A549 (cell line): ENCODE measurements around the gene TUBB2A.

Experiments
- BHLHE40 ChIP-seq: IDR thresholded peaks from 2 replicates; pipeline ENCODE4 v1.6.1; 2012; ENCODE audit warnings: low read depth, low read length, inconsistent platforms
- CEBPB ChIP-seq, 2 experiments: fragments of >200 bp in 1 of 2; sonication (Bioruptor Twin) in 1 of 2; formaldehyde crosslinking in 1 of 2; IDR thresholded peaks; 2 replicates each; pipeline ENCODE4 v1.6.1; 2012 to 2016
- EHF ChIP-seq: fragments of 250-450 bp; sonication (Bioruptor Pico); IDR thresholded peaks from 2 replicates; pipeline ENCODE4 v1.5.0; 2020; ENCODE audit warnings: mild to moderate bottlenecking
- EP300 ChIP-seq, 2 experiments: fragments of >200 bp; sonication (Bioruptor Twin); formaldehyde crosslinking; IDR thresholded peaks; 2 replicates in 1 of 2; 3 replicates in 1 of 2; pipeline ENCODE4 v1.6.1; 2016 to 2017
- HDAC2 ChIP-seq: fragments of 200-600 bp; sonication (generic); IDR thresholded peaks from 2 replicates; pipeline ENCODE4 v1.6.1; 2016
- JUN ChIP-seq, 2 experiments: fragments of >200 bp; sonication (Bioruptor Twin); formaldehyde crosslinking; IDR thresholded peaks; 2 replicates in 1 of 2; 3 replicates in 1 of 2; pipeline ENCODE4 v1.6.1; 2016 to 2017
- KDM5A ChIP-seq: fragments of 200-600 bp; sonication (generic); IDR thresholded peaks from 2 replicates; pipeline ENCODE4 v1.6.1; 2016; ENCODE audit warnings: antibody characterized with exemption, mild to moderate bottlenecking
- NFE2L2 ChIP-seq: fragments of 150-350 bp; conservative IDR thresholded peaks from 2 replicates; pipeline ENCODE4 v1.6.1; 2014; ENCODE audit warnings: low read length
- NR3C1 ChIP-seq: fragments of >200 bp; sonication (Bioruptor Twin); formaldehyde crosslinking; IDR thresholded peaks from 3 replicates; pipeline ENCODE4 v1.6.1; 2017
- POLR2A ChIP-seq: IDR thresholded peaks from 2 replicates; pipeline ENCODE4 v1.6.1; 2012; ENCODE audit warnings: mild to moderate bottlenecking, low read length
- RAD21 ChIP-seq, 2 experiments: fragments of >200 bp in 1 of 2; sonication (Bioruptor Twin) in 1 of 2; formaldehyde crosslinking in 1 of 2; IDR thresholded peaks in 1 of 2; conservative IDR thresholded peaks in 1 of 2; 2 replicates in 1 of 2; 3 replicates in 1 of 2; pipeline ENCODE4 v1.6.1; 2012 to 2018; ENCODE audit warnings: inconsistent platforms in 1 of 2
- RFX5 ChIP-seq: fragments of 450-650 bp; IDR thresholded peaks from 2 replicates; pipeline ENCODE4 v1.7.1; 2014; ENCODE audit warnings: antibody characterized with exemption, mild to moderate bottlenecking, moderate library complexity
- TF ChIP-seq, protein P1 (sequence below): fragments of >200 bp; sonication (Bioruptor Twin); formaldehyde crosslinking; IDR thresholded peaks from 3 replicates; pipeline ENCODE4 v1.5.1; 2016
- TF ChIP-seq, protein P2 (sequence below): IDR thresholded peaks from 2 replicates; pipeline ENCODE4 v1.6.1; 2012; ENCODE audit warnings: low read depth, borderline replicate concordance

DNA sequence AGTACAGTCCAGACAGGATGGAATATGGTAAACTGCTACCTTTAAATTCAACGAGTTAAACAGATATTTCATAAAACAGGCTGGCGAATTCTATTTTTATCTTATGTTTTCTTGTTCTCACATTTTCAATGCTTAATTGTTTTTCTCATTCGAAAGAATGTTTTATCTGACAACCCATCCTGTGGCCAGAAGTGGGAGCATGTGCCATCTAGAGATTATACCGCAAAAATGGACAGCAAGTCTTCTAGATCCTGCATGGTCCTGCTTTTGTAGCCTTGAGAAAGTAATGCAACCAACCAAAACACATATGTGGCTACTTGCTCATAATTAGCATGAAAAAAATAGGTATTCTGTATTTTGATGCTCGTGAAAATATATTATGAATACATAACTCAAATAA lies 39.4 kb upstream of the TUBB2A start:
- TF ChIP-seq, protein P1, sequence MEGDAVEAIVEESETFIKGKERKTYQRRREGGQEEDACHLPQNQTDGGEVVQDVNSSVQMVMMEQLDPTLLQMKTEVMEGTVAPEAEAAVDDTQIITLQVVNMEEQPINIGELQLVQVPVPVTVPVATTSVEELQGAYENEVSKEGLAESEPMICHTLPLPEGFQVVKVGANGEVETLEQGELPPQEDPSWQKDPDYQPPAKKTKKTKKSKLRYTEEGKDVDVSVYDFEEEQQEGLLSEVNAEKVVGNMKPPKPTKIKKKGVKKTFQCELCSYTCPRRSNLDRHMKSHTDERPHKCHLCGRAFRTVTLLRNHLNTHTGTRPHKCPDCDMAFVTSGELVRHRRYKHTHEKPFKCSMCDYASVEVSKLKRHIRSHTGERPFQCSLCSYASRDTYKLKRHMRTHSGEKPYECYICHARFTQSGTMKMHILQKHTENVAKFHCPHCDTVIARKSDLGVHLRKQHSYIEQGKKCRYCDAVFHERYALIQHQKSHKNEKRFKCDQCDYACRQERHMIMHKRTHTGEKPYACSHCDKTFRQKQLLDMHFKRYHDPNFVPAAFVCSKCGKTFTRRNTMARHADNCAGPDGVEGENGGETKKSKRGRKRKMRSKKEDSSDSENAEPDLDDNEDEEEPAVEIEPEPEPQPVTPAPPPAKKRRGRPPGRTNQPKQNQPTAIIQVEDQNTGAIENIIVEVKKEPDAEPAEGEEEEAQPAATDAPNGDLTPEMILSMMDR = no peak
- TF ChIP-seq KDM5A (no peak), JUN (IDR thresholded peaks at IDR 0.05) (no peak), RAD21 (conservative IDR thresholded peaks at IDR 0.05 in 1 of 2, IDR thresholded peaks at IDR 0.05 in 1 of 2) (no peak), EP300 (IDR thresholded peaks at IDR 0.05) (no peak), POLR2A (no peak), CEBPB (IDR thresholded peaks at IDR 0.05) (no peak), EHF (no peak), BHLHE40 (no peak), RFX5 (no peak), NFE2L2 (no peak), HDAC2 (no peak), NR3C1 (no peak)
- TF ChIP-seq, protein P2, sequence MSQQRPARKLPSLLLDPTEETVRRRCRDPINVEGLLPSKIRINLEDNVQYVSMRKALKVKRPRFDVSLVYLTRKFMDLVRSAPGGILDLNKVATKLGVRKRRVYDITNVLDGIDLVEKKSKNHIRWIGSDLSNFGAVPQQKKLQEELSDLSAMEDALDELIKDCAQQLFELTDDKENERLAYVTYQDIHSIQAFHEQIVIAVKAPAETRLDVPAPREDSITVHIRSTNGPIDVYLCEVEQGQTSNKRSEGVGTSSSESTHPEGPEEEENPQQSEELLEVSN = no peak
